Activated CD8-positive, alpha-beta memory T cell treated with anti-CD3 and anti-CD28 coated beads, Interleukin-2, amount 10 ng/mL, durations not matched to agents 7 days and 5 days (primary cell): Measurements from ENCODE around the gene DTWD2. TPM values are rescaled to one million over a fixed set of nuclear protein-coding genes. Genes with fewer than 3 reads are reported as not detected.
"Not testable (repeated sequence)": the region's sequence is repeated elsewhere in the genome, so short reads cannot be mapped to it uniquely, and the experiment has no call there.

Experiments used
- ATAC-seq: fragments of 150-1000 bp; cut with Tn5 transposase; one replicate; pipeline ENCODE4 v1.10.0; 2021; ENCODE audit warnings: moderate library complexity
- CTCF ChIA-PET: fragments of 350-600 bp; sonication (Branson Sonifier 250); formaldehyde crosslinking; loops from one replicate; lab custom pipeline; 2021; ENCODE audit warnings: antibody characterized with exemption; lab: Charles Lee
- DNase-seq: peaks from one replicate; pipeline ENCODE4 v3.0.0-alpha.2; 2020
- H3K27ac Mint-ChIP-seq: one replicate; pipeline ENCODE4 v1.8.0; 2021; ENCODE audit warnings: mild to moderate bottlenecking, mixed read lengths
- H3K27me3 Mint-ChIP-seq: one replicate; pipeline ENCODE4 v1.8.0; 2021; ENCODE audit warnings: mixed read lengths
- H3K36me3 Mint-ChIP-seq: one replicate; pipeline ENCODE4 v1.8.0; 2021; ENCODE audit warnings: mild to moderate bottlenecking, mixed read lengths
- H3K4me1 Mint-ChIP-seq: one replicate; pipeline ENCODE4 v1.8.0; 2021; ENCODE audit warnings: mixed read lengths
- H3K4me3 Mint-ChIP-seq: one replicate; pipeline ENCODE4 v1.8.0; 2021; ENCODE audit warnings: mild to moderate bottlenecking, moderate library complexity, mixed read lengths
- H3K9me3 Mint-ChIP-seq: one replicate; pipeline ENCODE4 v1.8.0; 2022; ENCODE audit warnings: low read depth, mixed read lengths
- total RNA-seq, 2 experiments: library from RNA; stranded (reverse); gene quantifications; one replicate each; pipeline ENCODE4 v1.2.3, GENCODE V29; 2021

The DTWD2 gene
- total RNA-seq, 2 experiments from 2014 or later: 1.5 to 2.6 TPM

- no peak overlapping the region for H3K4me3 Mint-ChIP-seq
- ATAC-seq (no peak), DNase-seq (no peak)
- no peaks in the 10 kb centered on the region for H3K27me3 Mint-ChIP-seq
- no peak overlapping the region for H3K27ac Mint-ChIP-seq
- CTCF ChIA-PET: interaction anchor here (0.8 to 5.6 kb wide), 7 partner anchors 17 to 428 kb away, joined by 3 to 112 read pairs (median 16); no protein-coding TSS in a partner anchor
- peaks cover 1% of the 10 kb centered on the region for H3K36me3 Mint-ChIP-seq
- peaks cover 13% of the 10 kb centered on the region for H3K4me1 Mint-ChIP-seq
- H3K9me3 Mint-ChIP-seq: no peaks in the 10 kb centered on the region
These were observed 1.5 kb upstream of the DTWD2 start for GRCh38 chr5:118989816-118990215.

GRCh38 chr5:118988866-118989180, 476 bp upstream of the DTWD2 start:
- Mint-ChIP-seq H3K27me3 (no peaks in the 10 kb centered on the region), H3K4me1 (peaks cover 13% of the 10 kb centered on the region), H3K9me3 (no peaks in the 10 kb centered on the region), H3K27ac (peak overlapping the region; percentile 59), H3K4me3 (peak overlapping the region; percentile 75), H3K36me3 (peaks cover 1% of the 10 kb centered on the region)
- DNase-seq: no peak
- CTCF ChIA-PET: interaction anchor here (0.6 to 5.6 kb wide), 31 partner anchors 8 to 557 kb away, joined by 3 to 112 read pairs (median 5); no protein-coding TSS in a partner anchor
- no peak for ATAC-seq

DNA sequence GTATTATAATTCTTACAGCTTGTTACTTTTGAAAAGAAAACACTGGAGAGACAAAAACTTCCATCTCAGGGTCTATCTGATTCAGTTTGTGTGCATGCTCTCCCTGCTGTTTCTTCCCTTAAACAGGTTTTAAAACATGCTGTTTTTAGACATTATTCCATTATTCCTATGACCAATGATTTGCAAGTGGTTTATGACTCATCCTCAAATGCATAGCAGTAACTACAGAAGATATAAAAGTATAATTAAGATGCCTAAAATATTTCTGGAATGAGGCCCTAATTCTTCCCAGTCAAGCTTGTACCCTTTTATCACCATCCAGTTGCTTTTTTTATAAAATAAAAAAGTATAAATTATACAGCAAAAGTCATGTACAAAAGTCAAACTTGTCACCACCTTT, 3.7 kb downstream of the DTWD2 start:
- no peaks in the 10 kb centered on the region for H3K36me3 Mint-ChIP-seq
- no peaks in the 10 kb centered on the region for H3K9me3 Mint-ChIP-seq
- H3K27me3 Mint-ChIP-seq: no peaks in the 10 kb centered on the region
- H3K4me1 Mint-ChIP-seq: peaks cover 13% of the 10 kb centered on the region
- DNase-seq (no peak), ATAC-seq (no peak)
- H3K27ac Mint-ChIP-seq: no peak overlapping the region
- no peak overlapping the region for H3K4me3 Mint-ChIP-seq
- CTCF ChIA-PET: no interaction called here

DNA sequence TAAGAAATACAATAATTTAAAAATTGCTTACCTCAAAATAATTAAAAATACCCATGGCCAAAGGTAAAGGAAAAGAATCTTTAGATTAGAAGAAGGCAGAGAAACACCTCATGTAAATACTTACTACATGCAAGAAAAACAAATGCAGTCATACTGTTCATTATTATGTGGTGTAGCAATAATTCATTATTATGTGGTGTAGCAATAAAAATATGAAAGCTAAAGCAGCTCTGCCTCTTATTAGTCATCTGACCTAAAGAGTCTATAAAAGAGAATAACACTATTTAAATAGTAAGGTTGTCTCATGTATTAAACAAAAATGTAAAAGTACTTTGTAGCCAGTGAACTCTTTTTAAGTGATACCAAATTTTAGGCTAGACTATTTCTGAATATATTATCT, 6.6 kb downstream of the DTWD2 start:
- CTCF ChIA-PET: interaction anchor here (1.0 to 1.8 kb wide), 2 partner anchors 89 to 429 kb away, joined by 3 to 5 read pairs; partner anchors contain the start of gene DMXL1
- H3K27ac Mint-ChIP-seq: no peak overlapping the region
- H3K27me3 Mint-ChIP-seq: no peaks in the 10 kb centered on the region
- DNase-seq (no peak), ATAC-seq (no peak)
- no peaks in the 10 kb centered on the region for H3K9me3 Mint-ChIP-seq
- no peaks in the 10 kb centered on the region for H3K4me1 Mint-ChIP-seq
- no peaks in the 10 kb centered on the region for H3K36me3 Mint-ChIP-seq
- H3K4me3 Mint-ChIP-seq: no peak overlapping the region

- Mint-ChIP-seq H3K27ac (no peak overlapping the region), H3K36me3 (no peaks in the 10 kb centered on the region), H3K27me3 (no peaks in the 10 kb centered on the region), H3K4me3 (no peak overlapping the region), H3K9me3 (no peaks in the 10 kb centered on the region), H3K4me1 (no peaks in the 10 kb centered on the region)
- ATAC-seq (no peak), DNase-seq (no peak)
- CTCF ChIA-PET: no interaction called here
These were observed 7.9 kb downstream of the DTWD2 start for GRCh38 chr5:118980438-118980837.

GRCh38 chr5:118980017-118980416, 8.3 kb downstream of the DTWD2 start:
- no peak for DNase-seq

GRCh38 chr5:118973779-118974445, 14.4 kb downstream of the DTWD2 start:
- H3K4me1 Mint-ChIP-seq, H3K4me3 Mint-ChIP-seq, H3K27me3 Mint-ChIP-seq, H3K9me3 Mint-ChIP-seq, DNase-seq, H3K36me3 Mint-ChIP-seq, H3K27ac Mint-ChIP-seq, ATAC-seq: not testable (repeated sequence)
- CTCF ChIA-PET: interaction anchor here (1.1 kb wide), 1 partner anchor 16 kb away, joined by 3 read pairs; no protein-coding TSS in a partner anchor

More at GRCh38 chr5:118980017-118980416, 8.3 kb downstream of the DTWD2 start:
- Mint-ChIP-seq H3K27ac (no peak overlapping the region), H3K4me3 (no peak overlapping the region), H3K9me3 (no peaks in the 10 kb centered on the region), H3K27me3 (no peaks in the 10 kb centered on the region), H3K36me3 (no peaks in the 10 kb centered on the region), H3K4me1 (no peaks in the 10 kb centered on the region)
- ATAC-seq: no peak
- CTCF ChIA-PET: interaction anchor here (0.6 kb wide), 1 partner anchor 42 kb away, joined by 3 read pairs; no protein-coding TSS in a partner anchor

- Mint-ChIP-seq H3K36me3 (no peaks in the 10 kb centered on the region), H3K4me3 (no peak overlapping the region), H3K9me3 (no peaks in the 10 kb centered on the region), H3K27me3 (no peaks in the 10 kb centered on the region), H3K27ac (no peak overlapping the region), H3K4me1 (no peaks in the 10 kb centered on the region)
- ATAC-seq: no peak
- CTCF ChIA-PET: interaction anchor here (1.6 kb wide), 1 partner anchor 19 kb away, joined by 6 read pairs; the partner anchor contains the start of gene DTWD2
- DNase-seq: no peak
These were observed 19.4 kb downstream of the DTWD2 start for GRCh38 chr5:118968925-118969375.

DNA sequence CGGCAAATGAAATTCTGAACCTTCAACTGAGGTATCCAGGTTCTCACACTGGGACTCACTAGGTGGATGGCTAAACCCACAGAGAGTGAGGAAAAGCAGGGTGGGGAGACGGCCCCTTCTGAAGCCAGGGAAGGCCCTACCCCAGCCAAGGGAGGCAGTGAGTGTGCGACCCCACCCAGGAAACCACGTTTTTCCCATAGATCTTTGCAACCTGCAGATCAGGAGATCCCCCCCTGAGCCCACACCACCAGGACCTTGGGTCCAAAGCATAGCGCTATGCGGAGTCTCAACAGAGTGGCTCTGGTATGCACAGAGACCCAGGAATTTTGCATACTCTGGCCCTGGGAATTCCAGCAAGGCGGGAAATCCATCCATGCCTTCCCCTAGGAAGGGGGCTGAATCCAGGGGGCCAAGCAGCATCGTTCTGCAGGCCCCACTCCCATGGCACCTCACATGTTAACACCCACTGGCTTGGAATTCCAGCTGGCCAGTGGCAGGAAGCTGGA, 19.9 kb downstream of the DTWD2 start:
- CTCF ChIA-PET: interaction anchor here (1.6 kb wide), 1 partner anchor 19 kb away, joined by 6 read pairs; the partner anchor contains the start of gene DTWD2
- no peak overlapping the region for H3K27ac Mint-ChIP-seq

DNA sequence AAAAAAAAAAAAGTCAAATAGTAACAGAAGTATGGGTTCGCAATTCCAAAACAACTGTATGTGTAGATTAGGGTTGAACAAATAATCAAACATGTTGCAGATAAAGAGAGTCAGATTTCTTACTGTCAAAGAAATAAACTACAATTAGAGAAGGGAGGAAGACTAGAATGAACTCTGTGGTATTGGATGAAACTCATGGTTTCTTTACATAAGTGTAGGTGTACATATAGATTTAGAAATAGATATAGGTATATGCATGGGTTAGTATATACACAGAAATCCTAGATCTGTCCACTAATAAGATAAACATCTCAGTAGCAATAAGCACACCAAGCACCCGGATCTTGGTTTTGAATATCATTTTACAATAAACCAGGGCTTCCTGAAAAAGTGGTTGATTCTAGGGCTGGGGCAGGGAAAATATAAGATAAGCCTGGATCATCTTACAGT, 21.3 kb downstream of the DTWD2 start:
- Mint-ChIP-seq H3K27ac (no peak overlapping the region), H3K4me1 (no peaks in the 10 kb centered on the region), H3K4me3 (no peak overlapping the region), H3K36me3 (no peaks in the 10 kb centered on the region), H3K27me3 (no peaks in the 10 kb centered on the region), H3K9me3 (no peaks in the 10 kb centered on the region)
- DNase-seq (no peak), ATAC-seq (no peak)
- CTCF ChIA-PET: no interaction called here

More for the DNA sequence above, 19.9 kb downstream of the DTWD2 start:
- no peak for ATAC-seq
- Mint-ChIP-seq H3K9me3 (no peaks in the 10 kb centered on the region), H3K27me3 (no peaks in the 10 kb centered on the region), H3K4me1 (no peaks in the 10 kb centered on the region), H3K36me3 (no peaks in the 10 kb centered on the region), H3K4me3 (no peak overlapping the region)
- DNase-seq: no peak

GRCh38 chr5:118965890-118966289, 22.5 kb downstream of the DTWD2 start:
- H3K36me3 Mint-ChIP-seq: no peaks in the 10 kb centered on the region

DNA sequence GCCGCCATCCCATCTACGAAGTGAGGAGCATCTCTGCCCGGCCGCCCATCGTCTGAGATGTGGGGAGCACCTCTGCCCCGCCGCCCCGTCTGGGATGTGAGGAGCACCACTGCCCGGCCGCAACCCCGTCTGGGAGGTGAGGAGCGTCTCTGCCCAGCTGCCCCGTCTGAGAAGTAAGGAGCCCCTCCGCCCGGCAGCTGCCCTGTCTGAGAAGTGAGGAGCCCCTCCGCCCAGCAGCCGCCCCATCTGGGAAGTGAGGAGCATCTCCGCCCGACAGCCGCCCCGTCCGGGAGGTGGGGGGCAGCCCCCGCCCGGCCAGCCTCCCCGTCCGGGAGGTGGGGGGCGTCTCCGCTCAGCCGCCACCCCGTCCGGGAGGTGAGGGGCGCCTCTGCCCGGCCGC, 23.4 kb downstream of the DTWD2 start:
- H3K27ac Mint-ChIP-seq, H3K27me3 Mint-ChIP-seq, DNase-seq, H3K4me1 Mint-ChIP-seq, ATAC-seq, H3K36me3 Mint-ChIP-seq, CTCF ChIA-PET, H3K4me3 Mint-ChIP-seq, H3K9me3 Mint-ChIP-seq: not testable (repeated sequence)

More at GRCh38 chr5:118965890-118966289, 22.5 kb downstream of the DTWD2 start:
- Mint-ChIP-seq H3K4me1 (no peaks in the 10 kb centered on the region), H3K27ac (no peak overlapping the region), H3K4me3 (no peak overlapping the region), H3K27me3 (no peaks in the 10 kb centered on the region), H3K9me3 (no peaks in the 10 kb centered on the region)
- CTCF ChIA-PET: no interaction called here
- ATAC-seq: no peak
- no peak for DNase-seq

- H3K9me3 Mint-ChIP-seq, H3K27me3 Mint-ChIP-seq, DNase-seq, H3K4me3 Mint-ChIP-seq, H3K27ac Mint-ChIP-seq, CTCF ChIA-PET, H3K36me3 Mint-ChIP-seq, ATAC-seq, H3K4me1 Mint-ChIP-seq: not testable (repeated sequence)
These were observed 24.0 kb downstream of the DTWD2 start for GRCh38 chr5:118964388-118964787.

DNA sequence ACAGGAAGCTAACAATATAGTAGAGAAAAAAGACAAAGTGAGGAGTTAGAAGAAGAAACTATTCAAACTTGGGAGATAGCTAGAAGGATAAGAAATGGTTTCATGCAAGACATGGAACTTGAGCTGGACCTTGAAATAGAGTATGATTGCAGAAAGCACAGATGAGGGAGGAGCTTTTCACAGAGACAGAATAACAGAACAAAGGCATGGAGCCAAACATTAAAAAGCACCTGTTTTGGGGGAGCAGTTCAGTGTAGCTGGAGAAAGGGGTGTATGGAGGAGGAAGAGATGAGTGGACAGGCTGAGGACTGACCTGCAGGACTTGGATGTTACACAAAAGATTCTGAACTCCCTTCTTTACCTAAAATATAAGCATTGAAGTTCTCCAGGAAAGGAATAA, 25.2 kb downstream of the DTWD2 start:
- H3K4me1 Mint-ChIP-seq: no peaks in the 10 kb centered on the region
- H3K4me3 Mint-ChIP-seq: no peak overlapping the region
- no peaks in the 10 kb centered on the region for H3K36me3 Mint-ChIP-seq
- no peaks in the 10 kb centered on the region for H3K9me3 Mint-ChIP-seq
- CTCF ChIA-PET: interaction anchor here (1.3 kb wide), 1 partner anchor 25 kb away, joined by 5 read pairs; the partner anchor contains the start of gene DTWD2
- DNase-seq (no peak), ATAC-seq (no peak)
- no peak overlapping the region for H3K27ac Mint-ChIP-seq
- no peaks in the 10 kb centered on the region for H3K27me3 Mint-ChIP-seq
